GM21360 (cell line): ENCODE results near the gene RAP1GAP.
"Not testable (repeated sequence)": the region's sequence is repeated elsewhere in the genome, so short reads cannot be mapped to it uniquely, and the experiment has no call there.

Experiments used
- ATAC-seq: cut with Tn5 transposase; IDR thresholded peaks from one replicate; pipeline ENCODE4 v1.9.1; 2021; ENCODE audit warnings: mild to moderate bottlenecking, moderate library complexity; ENCODE audit not compliant: unreplicated experiment

RAP1GAP gene

GRCh38 chr1:21647431-21648351 lies 21.5 kb downstream of the RAP1GAP start:
- no peak for ATAC-seq

GRCh38 chr1:21645550-21645949 lies 23.6 kb downstream of the RAP1GAP start:
- no peak for ATAC-seq

DNA sequence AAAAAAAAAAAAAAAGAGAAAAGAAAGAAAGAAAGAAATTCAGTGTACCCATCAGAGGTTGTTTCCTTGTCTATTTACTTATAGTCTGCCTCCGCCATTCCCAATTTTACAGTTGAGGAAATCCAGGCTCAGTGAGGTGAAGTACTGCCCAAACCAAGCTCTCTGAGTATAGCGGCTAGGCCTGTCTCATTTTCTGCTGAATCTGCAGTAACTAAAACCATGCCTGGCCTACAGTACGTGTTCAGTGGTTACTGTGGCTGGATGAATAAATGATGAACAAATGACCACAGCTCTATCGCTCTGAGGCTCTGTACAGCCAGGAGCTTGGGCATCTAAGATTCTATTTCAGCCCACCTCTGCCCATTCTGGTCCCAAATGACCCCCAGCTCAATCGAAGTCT lies 24.3 kb downstream of the RAP1GAP start:
- ATAC-seq = no peak

DNA sequence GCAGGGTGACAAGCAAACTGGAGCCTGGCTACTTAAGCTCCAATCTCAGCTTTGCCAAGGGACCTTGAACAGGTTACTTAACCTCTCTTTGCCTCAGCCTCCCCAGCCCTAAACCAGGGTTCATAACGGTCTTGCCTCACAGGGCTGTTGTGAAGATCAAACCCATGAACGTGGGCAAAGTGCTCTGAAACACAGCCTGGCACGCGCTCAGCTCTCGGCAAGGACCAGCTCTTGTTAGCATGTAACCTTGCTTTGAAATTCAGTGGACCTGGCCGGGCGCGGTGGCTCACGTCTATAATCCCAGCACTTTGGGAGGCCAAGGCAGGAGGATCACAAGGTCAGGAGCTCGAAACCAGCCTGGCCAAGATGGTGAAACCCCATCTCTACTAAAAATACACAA lies 24.8 kb downstream of the RAP1GAP start:
- ATAC-seq = no peak

DNA sequence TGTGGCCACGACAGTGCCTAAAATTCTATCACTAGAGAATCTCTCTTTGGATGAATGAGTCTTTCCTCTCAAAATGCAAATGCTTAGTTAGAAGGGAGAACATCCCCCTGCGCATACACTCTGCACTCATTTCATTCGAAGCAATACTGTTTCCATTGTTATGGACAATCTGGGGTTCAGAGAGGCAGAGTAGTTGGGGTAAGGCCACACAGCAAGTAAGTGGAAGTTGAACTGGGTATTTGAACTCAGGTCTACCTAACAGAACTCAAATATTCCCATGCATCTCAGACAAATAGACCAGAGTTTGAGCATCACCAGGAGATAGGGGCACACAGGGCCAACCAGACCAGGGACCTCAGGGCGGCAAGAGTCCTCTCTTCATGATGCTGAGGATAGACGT lies 25.5 kb downstream of the RAP1GAP start:
- ATAC-seq = no peak

- ATAC-seq = no peak
These were observed 27.0 kb downstream of the RAP1GAP start for GRCh38 chr1:21641967-21642739.

DNA sequence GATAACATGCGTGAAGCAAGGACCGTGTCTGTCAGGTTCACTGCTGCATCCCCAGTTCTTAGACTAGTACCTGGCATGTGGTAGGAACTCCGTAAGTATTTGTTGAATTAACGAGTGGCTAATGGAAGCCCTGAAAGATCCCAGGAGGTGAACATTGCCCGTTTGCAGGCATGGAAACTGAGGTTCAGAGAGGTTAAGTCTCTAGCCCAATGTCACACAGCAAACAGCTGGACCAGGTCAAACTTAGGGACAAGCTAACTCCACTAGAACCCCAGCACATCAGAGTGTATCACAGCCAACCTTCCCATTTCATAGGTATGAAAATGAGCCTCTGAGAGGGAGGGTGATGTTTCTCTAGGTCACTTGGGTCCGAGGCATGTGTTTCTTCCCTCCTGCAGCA lies 27.6 kb downstream of the RAP1GAP start:
- ATAC-seq = no peak

- no peak for ATAC-seq
These were observed 28.1 kb downstream of the RAP1GAP start for GRCh38 chr1:21641076-21641475.

GRCh38 chr1:21640653-21641052 lies 28.5 kb downstream of the RAP1GAP start:
- no peak for ATAC-seq

DNA sequence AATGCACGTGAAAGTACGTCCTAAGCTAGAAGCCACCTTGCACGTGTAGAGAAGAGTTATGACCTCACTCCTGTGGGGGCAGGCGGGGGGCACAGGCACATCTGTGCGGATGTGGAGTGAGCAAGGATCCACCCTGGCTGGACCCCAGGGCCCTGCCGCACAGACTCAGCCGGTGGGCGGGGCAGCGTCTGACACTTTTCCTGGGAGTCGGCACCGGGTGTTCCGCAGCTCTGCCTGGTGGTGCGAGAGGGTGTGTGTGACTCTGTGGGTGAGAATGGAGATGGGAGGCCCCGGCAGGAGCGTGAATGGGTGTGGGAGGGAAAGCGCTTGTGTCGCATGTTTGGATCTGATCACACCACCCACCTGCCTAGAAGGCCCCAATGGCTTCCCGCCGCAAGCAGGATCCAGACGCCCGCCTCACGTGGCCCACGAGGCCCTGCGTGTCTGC lies 29.5 kb downstream of the RAP1GAP start:
- ATAC-seq = no peak

DNA sequence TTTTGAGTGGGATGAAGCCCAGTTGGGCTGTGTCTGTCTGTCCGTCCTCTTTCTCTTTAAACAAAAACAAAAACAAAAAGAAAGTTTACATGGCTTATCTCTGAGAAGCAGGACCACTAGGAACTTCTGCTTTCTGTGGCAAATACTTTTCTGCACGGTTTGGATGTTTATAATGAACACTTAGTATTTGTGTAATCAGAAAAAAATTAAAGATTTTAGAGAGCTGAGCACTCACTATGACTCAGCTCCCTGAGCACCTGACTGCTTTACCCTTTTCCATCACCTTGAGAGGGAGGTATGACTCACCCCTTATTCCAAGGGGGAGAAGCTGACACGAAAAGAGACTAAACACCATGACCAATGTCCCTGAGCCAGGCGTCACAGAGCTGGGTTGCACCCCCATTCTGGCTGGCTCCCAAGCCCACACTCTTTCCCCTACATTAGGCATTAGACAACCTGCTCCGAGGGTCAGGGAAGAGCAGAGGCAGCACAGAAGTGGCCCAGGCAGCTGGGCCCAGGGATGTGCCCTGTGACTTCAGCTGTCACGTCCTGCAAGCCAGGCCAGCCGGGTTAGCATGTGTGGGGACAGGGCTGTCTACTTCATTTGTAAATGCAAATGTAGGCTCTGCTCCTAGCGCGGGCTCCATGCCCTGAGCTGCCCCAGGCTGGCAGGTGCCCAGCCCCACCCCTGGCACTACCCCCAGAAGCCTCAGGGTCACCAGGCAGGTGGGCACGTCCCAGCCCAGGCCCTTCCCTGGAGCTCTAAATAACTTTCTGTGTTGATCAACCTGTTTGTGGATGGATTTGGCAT lies 30.4 kb downstream of the RAP1GAP start:
- ATAC-seq = no peak

DNA sequence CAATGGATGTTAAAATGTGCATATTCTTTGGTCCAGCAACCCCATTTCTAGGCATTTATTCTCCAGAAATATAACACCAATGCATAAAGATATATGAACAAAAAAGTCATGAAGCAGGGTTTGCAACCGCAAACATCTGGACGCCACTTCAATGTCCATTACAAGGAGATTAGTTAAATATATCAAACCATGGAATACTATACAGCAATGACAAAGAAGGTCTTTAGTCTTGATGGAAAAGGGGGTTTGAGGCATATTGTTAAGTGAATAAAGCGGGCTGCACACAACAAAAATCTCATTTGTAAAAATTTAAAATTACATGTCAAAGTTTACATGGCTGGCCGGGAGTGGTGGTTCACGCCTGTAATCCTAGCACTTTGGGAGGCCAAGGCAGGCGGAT lies 31.6 kb downstream of the RAP1GAP start:
- ATAC-seq = no peak

GRCh38 chr1:21636029-21636428 lies 33.1 kb downstream of the RAP1GAP start:
- no peak for ATAC-seq

DNA sequence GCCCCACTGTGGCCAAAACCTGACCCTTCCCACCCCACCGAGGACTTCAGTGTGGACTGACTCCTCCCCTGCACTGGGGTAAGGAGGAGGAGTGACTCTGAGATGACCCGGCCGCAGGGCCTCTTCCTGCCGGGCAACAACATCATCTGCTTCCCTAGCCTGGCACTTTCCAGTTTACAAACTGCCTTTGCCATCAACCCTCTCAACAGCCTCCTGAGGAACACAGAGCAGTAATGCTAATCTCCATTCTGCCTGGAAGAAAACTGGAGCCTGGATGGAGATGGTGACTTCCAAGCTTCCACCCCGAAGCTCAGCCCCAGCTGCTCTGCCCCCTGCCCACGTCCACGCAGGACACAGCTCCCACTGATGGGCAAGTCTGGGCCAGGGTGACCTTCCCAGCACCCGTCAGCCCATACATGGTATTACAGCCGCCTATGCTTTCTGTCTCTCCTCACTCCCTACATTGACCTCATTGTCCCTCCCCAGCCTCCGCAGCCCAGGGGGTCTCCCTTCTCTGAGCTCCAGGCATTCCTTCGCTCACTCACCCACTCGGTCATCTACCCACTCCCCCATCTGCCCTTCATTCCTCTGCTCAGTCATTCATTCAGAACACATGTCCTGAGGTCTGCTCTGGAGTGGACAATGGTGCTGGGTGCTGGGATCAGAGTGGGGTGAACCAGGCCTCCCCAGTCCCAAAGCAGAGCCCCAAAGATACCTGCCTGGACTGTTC lies 34.2 kb downstream of the RAP1GAP start:
- no peak for ATAC-seq

DNA sequence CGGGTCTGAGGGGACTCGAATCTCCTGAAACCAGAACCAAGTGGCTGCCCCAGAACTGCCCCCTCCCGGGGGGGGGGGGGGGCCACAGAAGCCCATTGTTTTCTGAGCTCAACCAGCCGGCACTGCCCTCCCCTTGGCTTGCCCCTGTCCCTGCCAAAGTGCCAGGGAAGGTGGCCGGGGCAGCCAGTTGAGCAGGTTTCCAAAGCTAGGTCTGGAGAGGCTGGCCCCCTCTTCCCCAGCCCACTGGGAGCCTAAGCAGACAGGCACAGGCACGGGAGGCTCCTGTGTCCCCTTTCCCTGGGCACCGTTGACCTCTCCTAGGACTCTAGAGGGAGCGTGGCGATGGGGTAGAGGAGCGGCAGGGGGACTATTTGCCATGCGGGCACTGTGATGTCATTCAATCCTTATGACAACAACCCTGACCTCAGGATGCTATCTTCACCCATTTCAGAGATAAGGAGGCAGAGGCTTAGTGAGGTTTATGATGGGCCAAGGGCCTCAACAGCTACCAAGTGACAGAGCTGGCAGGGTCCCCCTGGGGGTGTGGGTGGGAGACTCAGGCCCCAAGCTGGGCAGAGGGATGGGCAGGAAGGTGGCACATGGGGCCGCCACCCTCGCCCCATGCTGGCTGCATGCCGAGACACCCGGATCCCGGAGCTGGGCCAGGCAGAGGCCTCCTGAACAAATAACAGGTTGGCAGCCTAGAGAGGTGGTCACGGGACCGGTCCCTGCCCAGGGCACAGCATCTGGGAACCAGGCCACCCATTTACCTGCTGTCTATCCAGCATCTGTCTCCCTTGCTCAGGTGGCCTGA lies 35.0 kb downstream of the RAP1GAP start:
- ATAC-seq = no peak

DNA sequence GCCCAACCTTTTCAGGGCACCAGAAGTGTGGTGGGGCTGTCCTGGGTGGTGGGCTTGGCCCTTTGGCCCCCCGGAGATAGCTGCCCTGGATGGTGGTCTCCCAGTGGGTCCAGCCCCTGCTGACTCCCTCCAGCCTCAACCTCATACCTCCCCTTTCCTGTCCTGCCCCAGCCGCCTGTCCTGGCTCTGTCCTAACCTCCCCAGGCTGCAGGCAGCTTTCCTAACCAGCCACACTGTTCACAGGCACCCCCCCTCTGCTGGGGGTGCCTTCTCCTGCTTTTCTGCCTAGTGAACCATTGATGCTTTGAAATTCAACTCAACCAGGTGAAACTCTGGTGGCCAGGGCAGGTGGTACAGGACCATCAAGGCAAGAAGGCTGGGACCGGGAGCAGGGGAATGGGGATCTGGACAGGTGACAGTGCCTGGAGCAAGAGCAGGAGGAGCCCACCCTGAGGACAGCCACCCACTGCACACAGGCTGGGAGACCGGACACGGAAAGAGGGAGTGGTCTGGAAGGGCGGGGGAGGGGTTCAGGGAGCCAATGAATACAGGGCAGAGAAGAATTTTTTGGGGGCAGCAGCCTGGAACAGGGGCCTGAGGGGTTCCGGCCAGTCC lies 35.9 kb downstream of the RAP1GAP start:
- ATAC-seq = no peak

DNA sequence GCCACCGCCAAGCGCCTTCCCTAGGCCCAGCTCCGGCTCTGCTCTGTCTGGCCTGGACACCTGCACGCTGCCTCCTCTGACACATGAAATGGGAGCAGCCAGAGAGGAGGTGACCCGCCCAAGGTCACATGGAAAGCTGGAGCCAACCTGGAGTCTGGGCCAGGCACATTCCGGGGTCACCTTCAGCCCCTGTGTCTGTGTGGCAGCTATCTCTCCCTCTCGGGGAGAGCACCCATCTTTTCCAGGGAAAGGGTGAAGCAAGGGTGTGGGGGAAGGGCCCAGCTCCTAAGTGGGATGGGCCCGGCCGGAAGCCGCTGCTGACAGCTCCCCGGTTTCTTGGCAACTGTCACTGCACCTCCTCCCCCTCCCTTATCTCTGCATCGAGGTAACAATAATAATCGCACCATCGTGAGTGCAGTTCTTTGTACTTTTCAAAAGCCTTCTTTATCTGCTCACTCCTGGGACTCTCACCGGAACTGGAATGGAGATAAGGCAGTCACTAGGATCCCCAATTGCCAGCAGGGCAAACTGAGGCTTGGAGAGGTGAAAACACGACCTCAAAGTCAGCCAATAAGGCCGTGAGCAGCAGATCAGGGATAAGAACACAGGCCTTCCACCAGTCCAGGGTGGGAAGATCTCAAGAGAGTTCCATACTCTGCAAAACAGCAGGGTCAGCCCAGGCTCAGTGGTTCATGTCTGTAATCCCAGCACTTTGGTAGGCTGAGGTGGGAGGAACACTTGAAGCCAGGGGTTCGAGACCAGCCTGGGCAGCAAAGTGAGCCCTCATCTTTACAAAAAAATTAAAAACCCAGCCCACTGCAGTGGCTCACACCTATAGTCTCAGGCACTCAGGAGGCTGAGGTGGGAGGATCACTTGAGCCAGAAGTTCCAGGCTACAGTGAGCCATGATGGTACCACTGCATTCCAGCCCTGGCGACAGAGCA lies 36.9 kb downstream of the RAP1GAP start:
- ATAC-seq = no peak

DNA sequence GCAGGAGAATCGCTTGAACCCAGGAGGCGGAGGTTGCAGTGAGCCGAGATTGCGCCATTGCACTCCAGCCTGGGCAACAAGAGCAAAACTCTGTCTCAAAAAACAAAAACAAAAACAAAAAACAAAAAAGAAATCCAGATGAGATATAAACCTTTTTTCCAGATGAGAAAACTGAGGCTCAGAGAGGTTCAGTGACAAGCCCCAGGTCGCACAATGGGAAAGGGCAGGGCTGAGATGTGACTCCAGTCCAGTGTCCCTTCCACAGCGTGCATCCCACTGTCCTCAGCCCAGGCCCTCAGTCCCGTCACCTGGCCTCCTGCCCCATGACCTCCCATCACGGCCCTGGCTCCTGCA lies 37.6 kb downstream of the RAP1GAP start:
- not testable (repeated sequence) for ATAC-seq
